BE2C (cell line): ENCODE data around the gene LARGE2.
"Not testable (repeated sequence)": the region's sequence is repeated elsewhere in the genome, so short reads cannot be mapped to it uniquely, and the experiment has no call there.

Experiments
- DNase-seq: peaks from one replicate; pipeline ENCODE4 v3.0.0-alpha.2; 2020
- H3K27me3 ChIP-seq: fragments of 250-450 bp; sonication (Bioruptor Pico); 2 replicates; pipeline ENCODE4 v1.5.1; 2020; ENCODE audit warnings: mild to moderate bottlenecking
- H3K36me3 ChIP-seq: fragments of 250-450 bp; sonication (Bioruptor Pico); 2 replicates; pipeline ENCODE4 v1.5.1; 2020; ENCODE audit warnings: mild to moderate bottlenecking
- H3K4me1 ChIP-seq: fragments of 250-450 bp; sonication (Bioruptor Pico); 2 replicates; pipeline ENCODE4 v1.5.1; 2020
- H3K4me3 ChIP-seq: 2 replicates; pipeline ENCODE4 v1.5.1; 2011; ENCODE audit warnings: low read depth, low read length
- H3K9me3 ChIP-seq: fragments of 250-450 bp; sonication (Bioruptor Pico); 2 replicates; pipeline ENCODE4 v1.5.1; 2020
- TF ChIP-seq, protein P1 (sequence below): IDR thresholded peaks from 2 replicates; pipeline ENCODE4 v1.5.1; 2012; ENCODE audit warnings: mild to moderate bottlenecking, low read depth, low read length

The LARGE2 gene

GRCh38 chr11:45899448-45900174 lies 22.8 kb upstream of the LARGE2 start:
- DNase-seq: peak; percentile 93

GRCh38 chr11:45900175-45900800 lies 22.2 kb upstream of the LARGE2 start:
- DNase-seq, H3K27me3 ChIP-seq, H3K9me3 ChIP-seq: not testable (repeated sequence)
- Histone ChIP-seq H3K4me1 (peaks cover 27% of the 10 kb centered on the region), H3K36me3 (peaks cover 22% of the 10 kb centered on the region), H3K4me3 (peak overlapping the region; percentile 57)

More at GRCh38 chr11:45899448-45900174, 22.8 kb upstream of the LARGE2 start:
- peaks cover 27% of the 10 kb centered on the region for H3K4me1 ChIP-seq
- TF ChIP-seq, protein P1, sequence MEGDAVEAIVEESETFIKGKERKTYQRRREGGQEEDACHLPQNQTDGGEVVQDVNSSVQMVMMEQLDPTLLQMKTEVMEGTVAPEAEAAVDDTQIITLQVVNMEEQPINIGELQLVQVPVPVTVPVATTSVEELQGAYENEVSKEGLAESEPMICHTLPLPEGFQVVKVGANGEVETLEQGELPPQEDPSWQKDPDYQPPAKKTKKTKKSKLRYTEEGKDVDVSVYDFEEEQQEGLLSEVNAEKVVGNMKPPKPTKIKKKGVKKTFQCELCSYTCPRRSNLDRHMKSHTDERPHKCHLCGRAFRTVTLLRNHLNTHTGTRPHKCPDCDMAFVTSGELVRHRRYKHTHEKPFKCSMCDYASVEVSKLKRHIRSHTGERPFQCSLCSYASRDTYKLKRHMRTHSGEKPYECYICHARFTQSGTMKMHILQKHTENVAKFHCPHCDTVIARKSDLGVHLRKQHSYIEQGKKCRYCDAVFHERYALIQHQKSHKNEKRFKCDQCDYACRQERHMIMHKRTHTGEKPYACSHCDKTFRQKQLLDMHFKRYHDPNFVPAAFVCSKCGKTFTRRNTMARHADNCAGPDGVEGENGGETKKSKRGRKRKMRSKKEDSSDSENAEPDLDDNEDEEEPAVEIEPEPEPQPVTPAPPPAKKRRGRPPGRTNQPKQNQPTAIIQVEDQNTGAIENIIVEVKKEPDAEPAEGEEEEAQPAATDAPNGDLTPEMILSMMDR: no peak
- no peaks in the 10 kb centered on the region for H3K27me3 ChIP-seq
- H3K4me3 ChIP-seq: peak overlapping the region; percentile 42
- H3K36me3 ChIP-seq: peaks cover 22% of the 10 kb centered on the region
- H3K9me3 ChIP-seq: no peaks in the 10 kb centered on the region

DNA sequence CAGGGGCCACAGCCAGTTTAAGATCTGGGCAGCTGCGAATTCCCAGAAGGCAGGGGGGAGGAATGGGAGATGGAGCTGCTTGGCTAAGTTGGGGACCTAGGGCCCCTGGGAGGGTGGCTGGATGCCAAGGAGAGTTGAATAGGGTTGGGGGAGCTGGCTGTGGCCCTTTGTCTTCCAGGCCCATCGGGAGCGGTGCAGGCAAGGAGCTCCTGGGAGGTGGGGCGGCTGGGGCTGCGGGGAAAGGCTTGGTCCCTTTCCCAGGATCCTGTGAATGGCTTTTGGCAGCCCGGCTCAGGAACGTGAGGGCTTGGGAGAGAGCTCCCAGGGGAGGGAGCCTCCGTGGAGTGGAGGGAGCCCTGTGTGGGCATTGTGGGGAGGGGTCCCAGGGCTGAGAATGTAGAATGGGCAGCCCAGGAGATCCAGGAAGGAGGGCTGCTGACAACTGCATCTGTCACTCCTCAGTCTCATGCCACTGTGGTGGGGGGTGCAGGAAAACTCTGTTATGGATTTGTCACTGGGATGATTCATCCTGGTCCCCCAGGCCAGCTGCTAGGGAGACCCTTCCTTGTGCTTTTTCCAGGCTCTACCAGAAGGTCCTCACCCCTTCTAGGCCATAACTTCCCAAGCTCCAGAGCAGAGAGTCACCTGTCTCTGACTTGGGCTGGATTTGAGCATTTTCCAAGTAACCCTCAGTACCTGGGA lies 21.4 kb upstream of the LARGE2 start:
- TF ChIP-seq, protein P1: no peak
- H3K4me1 ChIP-seq: peaks cover 23% of the 10 kb centered on the region
- no peaks in the 10 kb centered on the region for H3K27me3 ChIP-seq
- no peak for DNase-seq
- H3K4me3 ChIP-seq: peak overlapping the region; percentile 57
- H3K36me3 ChIP-seq: peaks cover 22% of the 10 kb centered on the region
- H3K9me3 ChIP-seq: no peaks in the 10 kb centered on the region

- Histone ChIP-seq H3K4me1 (peaks cover 20% of the 10 kb centered on the region), H3K4me3 (no peak overlapping the region), H3K27me3 (no peaks in the 10 kb centered on the region), H3K9me3 (no peaks in the 10 kb centered on the region), H3K36me3 (peaks cover 22% of the 10 kb centered on the region)
- TF ChIP-seq, protein P1: no peak
- no peak for DNase-seq
Observed at GRCh38 chr11:45901626-45902025, 20.8 kb upstream of the LARGE2 start.

- Histone ChIP-seq H3K4me3 (no peak overlapping the region), H3K9me3 (no peaks in the 10 kb centered on the region), H3K27me3 (no peaks in the 10 kb centered on the region), H3K4me1 (peaks cover 12% of the 10 kb centered on the region), H3K36me3 (peaks cover 22% of the 10 kb centered on the region)
- DNase-seq: no peak
- TF ChIP-seq, protein P1: no peak
Observed at GRCh38 chr11:45902452-45903380, 19.7 kb upstream of the LARGE2 start.
